GM12872 (cell line): ENCODE data around the gene KIAA0040.

Experiments
- CTCF ChIP-seq: IDR thresholded peaks from 3 replicates; pipeline ENCODE4 v1.5.1; 2011; ENCODE audit warnings: low read depth, mild to moderate bottlenecking, low read length, moderate library complexity; ENCODE audit not compliant: insufficient read depth

The KIAA0040 gene

GRCh38 chr1:175168782-175169181 lies 23.8 kb downstream of the KIAA0040 start:
- TF ChIP-seq CTCF, result no peak

- TF ChIP-seq CTCF, result no peak
Measured at GRCh38 chr1:175167861-175168260, 24.7 kb downstream of the KIAA0040 start.

GRCh38 chr1:175166746-175167145 lies 25.8 kb downstream of the KIAA0040 start:
- TF ChIP-seq CTCF, result no peak

- TF ChIP-seq CTCF, result no peak
Measured at GRCh38 chr1:175164751-175165150, 27.8 kb downstream of the KIAA0040 start.

GRCh38 chr1:175163702-175164101 lies 28.9 kb downstream of the KIAA0040 start:
- no peak for TF ChIP-seq CTCF

- no peak for TF ChIP-seq CTCF
Measured at GRCh38 chr1:175162955-175163354, 29.6 kb downstream of the KIAA0040 start.

GRCh38 chr1:175158170-175158591 lies 34.4 kb downstream of the KIAA0040 start:
- no peak for TF ChIP-seq CTCF

- no peak for TF ChIP-seq CTCF
Measured at GRCh38 chr1:175157200-175157599, 35.4 kb downstream of the KIAA0040 start.
